ENCODE data around the gene TRIM50. TPM values are rescaled to one million over a fixed set of nuclear protein-coding genes. Genes with fewer than 3 reads are reported as not detected.
"Not testable (repeated sequence)": the region's sequence is repeated elsewhere in the genome, so short reads cannot be mapped to it uniquely, and the experiment has no call there.

TRIM50 gene
- not detected in 2 replicates for total RNA-seq (2014; rRNA removed)
- Bru-seq, nascent RNA, result percentile 2 among the genes with signal in this experiment
- BruChase-seq, experiment 1, labeled RNA remaining after a 6-hour chase, result percentile 10 among the genes with signal in this experiment
- BruChase-seq, experiment 2, labeled RNA remaining after a 2-hour chase, result percentile 15 among the genes with signal in this experiment
- long read RNA-seq, result 0 reads

GRCh38 chr7:73327922-73328321 is at the start of gene TRIM50, which contains the start of gene FKBP6:
TRIM50 (minus strand) TSS chr7:73328082; CDS start chr7:73324787, 3,295 bp downstream.
FKBP6 (plus strand) TSS chr7:73328161; CDS start chr7:73328429, 268 bp downstream.
- H3K9ac ChIP-seq (ENCODE audit: low read length); H3F3A ChIP-seq (ENCODE audit: low read length, unreplicated experiment); H3K36me3 ChIP-seq (ENCODE audit: low read depth, low read length); POLR2A ChIA-PET (ENCODE audit: unreplicated experiment); H3K4me2 ChIP-seq (ENCODE audit: low read length); H3K4me1 ChIP-seq (ENCODE audit: insufficient read depth, low read length); H3K27me3 ChIP-seq (ENCODE audit: low read length); H3K9me2 ChIP-seq (replicated peaks; ENCODE audit: low read length); H3K27ac ChIP-seq (ENCODE audit: low read length); CTCF ChIA-PET; H3K79me2 ChIP-seq (ENCODE audit: low read length); H3K9me3 ChIP-seq (ENCODE audit: low read length); DNase-seq; H4K20me1 ChIP-seq (ENCODE audit: low read length); H2AFZ ChIP-seq (ENCODE audit: low read length); ATAC-seq; H3K4me3 ChIP-seq (ENCODE audit: low read length); intact Hi-C loops (cut with micrococcal nuclease); BruUV-seq (replicated peaks): not testable (repeated sequence)

GRCh38 chr7:73376671-73377412 is 49.0 kb upstream of the TRIM50 start:
- no peak for DNase-seq

GRCh38 chr7:73376262-73376661 is 48.4 kb upstream of the TRIM50 start:
- CTCF ChIA-PET; H3K9me3 ChIP-seq (ENCODE audit: low read length); H3K36me3 ChIP-seq (ENCODE audit: low read depth, low read length); H3K79me2 ChIP-seq (ENCODE audit: low read length); ATAC-seq; POLR2A ChIA-PET (ENCODE audit: unreplicated experiment); BruUV-seq (replicated peaks); H3F3A ChIP-seq (ENCODE audit: low read length, unreplicated experiment); H3K4me3 ChIP-seq (ENCODE audit: low read length); H3K9me2 ChIP-seq (replicated peaks; ENCODE audit: low read length); H3K27me3 ChIP-seq (ENCODE audit: low read length); H4K20me1 ChIP-seq (ENCODE audit: low read length); DNase-seq; H3K4me2 ChIP-seq (ENCODE audit: low read length); H3K27ac ChIP-seq (ENCODE audit: low read length); H3K9ac ChIP-seq (ENCODE audit: low read length); H2AFZ ChIP-seq (ENCODE audit: low read length); H3K4me1 ChIP-seq (ENCODE audit: insufficient read depth, low read length); intact Hi-C loops (cut with micrococcal nuclease): not testable (repeated sequence)

More at GRCh38 chr7:73376671-73377412, 49.0 kb upstream of the TRIM50 start:
- H3K27ac ChIP-seq (ENCODE audit: low read length), result no peak overlapping the region
- ChIA-PET CTCF (no interaction called here), POLR2A (ENCODE audit: unreplicated experiment) (no interaction called here)
- no peaks in the 10 kb centered on the region for H3K9me3 ChIP-seq (ENCODE audit: low read length)
- H3K79me2 ChIP-seq (ENCODE audit: low read length), result no peaks in the 10 kb centered on the region
- no peaks in the 10 kb centered on the region for H3K36me3 ChIP-seq (ENCODE audit: low read depth, low read length)
- H3K4me3 ChIP-seq (ENCODE audit: low read length), result no peak overlapping the region
- no TSS peak for BruUV-seq (replicated peaks)
- no peak overlapping the region for H3K4me2 ChIP-seq (ENCODE audit: low read length)
- no peak overlapping the region for H2AFZ ChIP-seq (ENCODE audit: low read length)
- H3K27me3 ChIP-seq (ENCODE audit: low read length), result no peaks in the 10 kb centered on the region
- no peaks in the 10 kb centered on the region for H3K4me1 ChIP-seq (ENCODE audit: insufficient read depth, low read length)
- no peak for ATAC-seq
- H4K20me1 ChIP-seq (ENCODE audit: low read length), result no peaks in the 10 kb centered on the region
- intact Hi-C loops (cut with micrococcal nuclease), result no loop called here
- no peak for TF ChIP-seq EZH2 (IDR thresholded peaks at IDR 0.05; ENCODE audit: low read length, unreplicated experiment)
- no peak for TF ChIP-seq EZH2phosphoT487 (IDR thresholded peaks at IDR 0.05; ENCODE audit: borderline replicate concordance, low read length)
- no peak for TF ChIP-seq CTCF (conservative IDR thresholded peaks at IDR 0.05; ENCODE audit: low read depth, low read length)
- H3K9ac ChIP-seq (ENCODE audit: low read length), result no peak overlapping the region
- H3F3A ChIP-seq (ENCODE audit: low read length, unreplicated experiment), result no peaks in the 10 kb centered on the region
- no peaks in the 10 kb centered on the region for H3K9me2 ChIP-seq (replicated peaks; ENCODE audit: low read length)

Data from PC-3 (cell line).